NCI-H1417 treated with DMSO at 0.1 percent for 48 hours (cell line): ENCODE measurements around the gene P4HB.

ENCODE experiments used
- DNase-seq: peaks from one replicate; lab custom pipeline; 2025; lab: John Stamatoyannopoulos, UW

Gene P4HB

GRCh38 chr17:81868674-81869220, 8.4 kb upstream of the P4HB start:
- DNase-seq = no peak

- no peak for DNase-seq
These were observed 7.8 kb upstream of the P4HB start for GRCh38 chr17:81867991-81868673.

DNA sequence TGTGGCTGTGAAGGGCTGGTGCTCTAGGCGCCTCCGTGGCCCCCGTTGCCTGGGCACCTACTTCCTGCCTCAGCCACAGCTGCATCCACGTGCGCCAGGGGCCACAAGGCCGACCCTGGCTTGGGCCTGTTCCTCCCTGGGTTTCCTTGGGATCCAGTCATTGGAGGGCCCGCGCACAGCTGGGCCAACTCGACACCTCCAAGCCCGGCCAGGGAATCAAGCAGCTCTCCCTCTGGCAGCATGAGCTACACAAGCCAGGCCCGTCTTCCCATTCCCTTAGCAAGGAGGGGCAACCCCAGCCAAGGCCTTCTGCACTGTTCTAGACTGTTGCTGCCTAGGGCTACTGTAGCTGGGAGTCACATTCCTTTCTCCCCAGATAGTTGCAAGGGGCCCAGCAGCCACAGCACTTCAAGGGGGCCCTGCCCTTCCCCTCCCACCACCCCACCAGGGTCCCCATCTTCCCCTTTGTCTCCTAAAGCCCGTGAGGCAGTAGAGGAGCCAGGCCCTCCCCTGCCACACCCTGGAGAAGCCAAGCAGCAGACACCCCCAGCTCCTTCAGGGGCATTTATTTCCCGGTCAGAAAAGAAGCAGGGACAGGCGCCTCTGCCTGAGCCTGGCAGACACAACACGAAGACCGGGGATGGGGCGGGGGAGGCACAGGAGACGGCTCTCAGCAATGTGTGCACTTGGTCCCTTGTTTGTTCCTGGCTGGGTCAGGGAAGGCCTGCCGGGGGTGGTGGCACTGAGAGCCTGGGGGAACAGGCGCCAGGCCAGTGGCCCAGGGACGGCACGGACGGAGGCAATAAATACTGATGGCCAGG, 7.0 kb upstream of the P4HB start:
- DNase-seq = no peak

DNA sequence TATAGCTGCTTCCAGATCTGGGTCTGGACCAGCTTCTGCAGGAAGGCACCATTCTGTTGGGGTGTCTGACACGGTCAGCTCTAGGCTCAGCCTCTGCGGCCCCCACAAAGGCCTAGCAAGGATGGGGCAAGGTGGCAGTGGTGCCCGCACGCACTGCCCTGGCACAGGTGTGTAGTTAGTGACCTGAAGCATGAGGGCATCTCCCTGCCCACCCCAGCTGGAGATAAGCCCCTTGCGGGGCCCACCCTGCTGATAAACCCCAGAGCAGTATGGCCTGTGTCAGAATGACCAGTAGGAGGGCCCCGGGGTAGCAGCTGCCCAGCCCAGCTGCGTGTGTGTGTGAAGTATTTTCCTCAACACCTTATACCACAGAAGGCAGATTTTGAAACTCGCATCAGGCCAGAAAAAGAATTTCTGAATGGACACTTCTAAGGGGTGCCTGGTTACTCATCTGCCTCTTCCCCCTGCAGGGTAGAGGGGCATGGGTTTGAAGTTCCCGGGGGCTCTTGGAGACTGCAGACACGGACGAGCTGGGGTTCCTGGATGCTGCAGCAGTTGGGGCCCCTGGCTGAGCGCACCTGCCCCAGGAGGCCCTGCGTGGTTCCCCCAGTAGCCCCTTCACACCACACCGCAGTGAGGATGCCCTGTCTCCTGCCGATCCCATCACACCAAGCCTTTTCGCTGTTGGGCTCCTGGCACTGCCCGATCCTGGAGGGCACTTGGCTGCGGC, 6.3 kb upstream of the P4HB start:
- no peak for DNase-seq

GRCh38 chr17:81865733-81866439, 5.6 kb upstream of the P4HB start:
- DNase-seq = no peak

GRCh38 chr17:81865358-81865732, 5.0 kb upstream of the P4HB start:
- no peak for DNase-seq

DNA sequence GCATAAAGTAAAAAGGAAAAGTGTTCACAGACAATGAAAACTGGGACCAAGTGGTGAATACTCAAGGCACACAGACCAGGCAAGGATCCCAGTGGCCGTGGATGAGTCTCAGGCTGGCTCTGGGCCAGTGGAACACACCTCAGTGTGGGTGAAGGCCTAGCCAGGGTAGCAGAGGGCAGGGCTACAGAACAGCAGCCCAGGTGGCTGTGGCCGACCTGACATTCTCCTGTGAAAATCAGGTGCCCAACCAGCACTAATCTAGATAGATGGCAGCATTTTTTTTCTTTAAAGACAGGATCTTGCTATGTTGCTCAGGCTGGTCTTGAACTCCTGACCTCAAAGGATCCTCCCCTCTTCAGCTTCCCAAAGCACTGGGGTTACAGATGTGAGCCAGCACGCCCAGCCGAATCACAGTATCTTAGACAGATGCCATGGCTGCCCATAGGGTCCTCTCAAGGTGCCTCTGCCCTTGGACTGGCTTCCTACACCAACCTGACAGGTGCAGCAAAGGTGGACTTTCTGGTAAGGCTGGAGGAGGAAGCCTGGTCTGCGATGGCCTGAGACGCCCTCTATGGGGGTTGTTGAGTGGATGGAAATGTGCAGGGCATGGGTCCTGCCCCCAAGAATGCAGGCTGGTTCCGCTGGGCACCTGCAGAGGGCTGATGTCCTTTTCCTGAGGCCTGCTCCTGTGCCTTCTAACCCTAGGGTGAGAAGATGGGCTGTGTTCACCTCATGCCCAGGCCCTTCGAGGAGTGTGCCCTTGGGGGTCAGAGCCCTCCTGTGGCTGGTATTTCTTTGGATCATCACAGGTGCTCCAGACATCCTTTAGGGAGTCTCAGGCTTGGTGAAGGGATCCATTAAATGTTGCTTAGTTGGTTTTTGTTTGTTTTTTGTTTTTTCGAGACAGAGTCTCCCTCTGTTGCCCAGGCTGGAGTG, 3.8 kb upstream of the P4HB start:
- DNase-seq = no peak

- DNase-seq = no peak
These were observed 2.9 kb upstream of the P4HB start for GRCh38 chr17:81863123-81863675.

- peak; percentile 98 for DNase-seq
These were observed 627 bp upstream of the P4HB start for GRCh38 chr17:81860756-81861568.

- DNase-seq = no peak
These were observed 1.1 kb downstream of the P4HB start for GRCh38 chr17:81858967-81859905.

- DNase-seq = no peak
These were observed 2.0 kb downstream of the P4HB start for GRCh38 chr17:81858170-81858966.

DNA sequence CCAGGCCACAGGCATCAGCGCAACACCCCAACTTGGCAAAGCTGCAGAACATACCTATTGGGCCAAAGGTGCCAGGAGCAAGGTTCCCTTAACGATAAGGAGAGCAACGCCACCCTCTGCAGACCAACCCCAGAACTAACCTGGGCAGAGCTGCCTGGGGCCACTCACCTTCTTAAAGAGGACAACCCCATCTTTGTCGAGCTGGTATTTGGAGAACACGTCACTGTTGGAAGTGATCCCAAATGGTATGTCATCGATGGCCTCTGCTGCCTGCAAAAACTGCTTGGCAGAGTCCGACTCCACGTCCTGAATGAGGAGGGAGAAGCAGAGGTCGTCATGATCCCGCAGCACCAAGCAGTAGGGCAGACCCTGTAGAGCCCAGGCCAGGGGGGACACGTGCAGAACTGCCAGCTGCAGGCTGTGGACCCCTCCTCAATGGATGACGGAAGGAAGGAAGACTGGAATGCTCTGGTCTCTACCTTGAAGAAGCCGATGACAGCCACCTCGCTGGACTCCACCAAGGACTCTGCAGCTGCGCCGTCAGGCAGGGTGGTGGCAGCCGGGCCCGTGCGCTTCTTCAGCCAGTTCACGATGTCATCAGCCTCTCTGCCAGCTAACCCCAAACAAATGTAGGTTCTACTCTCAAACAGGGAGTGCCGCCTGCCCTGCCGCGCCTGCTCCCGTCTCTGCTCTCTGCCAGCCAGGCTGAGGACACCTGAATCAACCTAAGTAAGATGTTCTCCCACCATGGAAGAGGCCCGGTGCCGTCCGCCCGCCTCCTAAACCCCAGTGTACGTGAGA, 5.2 kb downstream of the P4HB start:
- no peak for DNase-seq

DNA sequence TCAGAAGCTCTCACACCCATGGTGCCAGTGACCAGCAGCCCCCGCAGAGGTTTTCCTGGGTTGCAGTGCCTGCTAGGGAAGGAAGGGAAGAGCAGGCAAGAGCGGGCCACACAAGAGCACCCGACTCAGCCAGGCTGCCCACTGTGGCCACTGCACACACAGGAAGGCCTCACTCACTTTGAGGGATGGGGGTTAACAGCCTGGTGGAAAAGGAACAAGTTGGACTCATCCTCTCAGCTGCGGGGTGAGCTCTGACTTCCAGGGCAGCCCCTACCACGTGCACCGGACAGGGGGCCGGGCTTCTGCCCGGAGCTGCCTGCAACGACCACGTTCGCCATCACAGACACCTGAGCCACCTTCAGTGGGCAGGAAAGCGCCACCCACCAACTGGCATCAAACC, 8.1 kb downstream of the P4HB start:
- DNase-seq = no peak

DNA sequence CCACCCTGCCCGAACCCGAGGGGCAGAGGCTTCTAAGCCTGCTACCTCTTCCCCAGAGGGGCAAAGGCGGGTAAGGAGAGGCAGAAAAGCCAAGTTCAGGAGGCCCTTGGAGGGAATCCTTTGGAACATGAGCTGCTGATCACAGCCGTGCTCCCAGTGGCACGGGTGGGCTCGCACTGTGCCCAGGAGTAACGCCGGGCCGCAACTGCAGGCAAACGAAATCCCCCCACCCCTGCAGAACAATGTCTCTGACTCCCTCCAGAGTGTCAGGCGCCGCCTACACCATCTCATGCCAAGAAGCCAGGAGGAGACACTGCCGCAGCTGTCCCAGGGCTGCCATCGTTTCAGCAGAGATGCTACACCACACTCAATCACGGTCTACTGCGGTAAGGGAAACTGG, 8.9 kb downstream of the P4HB start:
- no peak for DNase-seq

GRCh38 chr17:81849457-81849856, 10.9 kb downstream of the P4HB start:
- DNase-seq = no peak

DNA sequence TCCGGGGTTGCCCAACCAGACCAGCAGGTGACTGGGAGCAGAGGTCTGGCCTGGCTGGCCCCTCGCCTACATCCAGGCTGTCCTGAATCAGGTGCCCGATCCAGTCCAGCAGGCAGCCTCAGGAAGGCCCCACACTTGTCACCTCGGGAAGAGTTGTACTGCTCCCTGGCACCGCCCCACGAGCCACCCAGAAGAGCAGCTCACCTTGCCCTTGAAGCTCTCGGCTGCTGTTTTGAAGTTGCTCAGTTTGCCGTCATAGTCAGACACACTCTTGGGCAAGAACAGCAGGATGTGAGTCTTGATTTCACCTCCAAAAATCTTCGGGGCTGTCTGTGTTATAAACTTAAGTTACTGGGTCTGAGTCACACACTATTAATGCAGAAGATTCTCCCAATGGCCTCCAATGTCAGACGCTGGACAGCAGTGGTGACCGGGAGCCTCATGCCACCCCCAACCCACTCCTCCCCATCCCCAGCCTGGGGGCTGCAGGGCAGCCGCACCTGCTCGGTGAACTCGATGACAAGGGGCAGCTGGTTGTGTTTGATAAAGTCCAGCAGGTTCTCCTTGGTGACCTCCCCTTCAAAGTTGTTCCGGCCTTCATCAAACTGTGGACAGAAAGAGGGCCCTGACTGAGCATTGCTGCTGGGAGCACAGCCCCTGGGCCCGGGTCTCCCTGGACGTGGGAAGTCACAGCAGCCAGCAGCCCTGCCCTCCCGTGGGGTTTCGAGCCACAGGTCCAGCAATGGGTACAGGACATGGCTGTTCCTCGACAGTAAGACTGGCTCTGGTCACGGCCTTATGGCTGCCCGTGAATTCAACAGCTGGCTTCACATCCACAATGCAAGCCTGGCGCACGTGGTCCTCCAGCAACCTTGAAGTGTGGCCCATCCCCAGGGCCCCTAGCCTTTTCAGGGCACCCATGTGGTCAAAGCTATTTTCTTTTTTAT, 13.3 kb downstream of the P4HB start:
- no peak for DNase-seq
